KOPT-K1 (cell line): ENCODE results near the gene UVRAG.
"Not testable (repeated sequence)": the region's sequence is repeated elsewhere in the genome, so short reads cannot be mapped to it uniquely, and the experiment has no call there.

ENCODE experiments used
- H3K27ac ChIP-seq: fragments of 200-600 bp; sonication (generic); 2 replicates; pipeline ENCODE4 v1.5.1; 2016; ENCODE audit warnings: antibody characterized with exemption, mild to moderate bottlenecking, low read depth, low read length; ENCODE audit not compliant: poor library complexity, severe bottlenecking
- H3K36me3 ChIP-seq: fragments of 200-600 bp; sonication (generic); 2 replicates; pipeline ENCODE4 v1.5.1; 2017; ENCODE audit warnings: antibody characterized with exemption, mild to moderate bottlenecking, low read length, moderate library complexity; ENCODE audit not compliant: insufficient read depth
- H3K9me3 ChIP-seq: fragments of 200-600 bp; sonication (generic); 2 replicates; pipeline ENCODE4 v1.5.1; 2017; ENCODE audit warnings: antibody characterized with exemption, low read length, mild to moderate bottlenecking; ENCODE audit not compliant: insufficient read depth, poor library complexity, severe bottlenecking

UVRAG gene

GRCh38 chr11:75858613-75859012, 43.6 kb downstream of the UVRAG start:
- Histone ChIP-seq H3K9me3 (no peaks in the 10 kb centered on the region), H3K36me3 (peaks cover 22% of the 10 kb centered on the region; the same call in 1 of the 2 replicates), H3K27ac (no peak overlapping the region)

DNA sequence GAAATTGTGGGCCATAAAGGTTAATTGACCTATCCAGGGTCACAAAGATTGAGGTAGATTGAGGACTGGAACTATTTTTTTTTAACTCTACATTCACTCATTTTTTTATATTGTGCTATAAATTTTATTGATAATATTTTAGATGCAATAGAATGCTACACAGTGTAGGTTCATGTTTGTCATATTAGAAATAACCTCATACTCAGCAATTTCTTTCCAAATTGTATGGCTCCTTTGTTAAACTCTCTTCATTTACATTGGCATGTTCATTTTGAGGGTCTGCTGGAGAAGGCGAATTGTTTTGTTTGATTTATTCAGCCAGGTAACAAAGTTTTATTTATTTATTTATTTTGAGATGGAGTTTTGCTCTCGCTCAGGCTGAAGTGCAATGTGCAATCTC, 44.6 kb downstream of the UVRAG start:
- Histone ChIP-seq H3K9me3 (no peaks in the 10 kb centered on the region), H3K27ac (no peak overlapping the region), H3K36me3 (peaks cover 14% of the 10 kb centered on the region; the same call in 1 of the 2 replicates)

DNA sequence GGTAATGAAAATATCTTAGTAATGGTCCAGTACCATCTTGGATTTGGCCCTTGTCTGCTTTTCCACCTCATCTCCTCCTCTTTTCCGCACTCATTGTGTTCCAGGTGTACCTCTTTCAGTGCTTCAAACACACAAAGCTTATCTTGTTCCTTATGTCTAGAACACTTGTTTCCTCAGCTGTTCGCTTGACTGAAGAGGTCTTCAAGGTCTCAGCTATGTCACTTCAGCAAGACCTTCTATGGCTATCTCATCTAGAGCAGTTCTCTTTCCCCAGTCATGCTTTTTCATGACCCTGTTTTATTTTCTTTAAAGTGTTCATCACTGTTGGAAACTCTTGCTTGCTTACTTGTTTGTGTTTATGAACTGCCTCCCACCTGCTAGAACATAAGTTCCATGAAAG, 47.4 kb downstream of the UVRAG start:
- no peaks in the 10 kb centered on the region for H3K9me3 ChIP-seq
- peaks cover 12% of the 10 kb centered on the region; the same call in 1 of the 2 replicates for H3K36me3 ChIP-seq
- no peak overlapping the region for H3K27ac ChIP-seq

DNA sequence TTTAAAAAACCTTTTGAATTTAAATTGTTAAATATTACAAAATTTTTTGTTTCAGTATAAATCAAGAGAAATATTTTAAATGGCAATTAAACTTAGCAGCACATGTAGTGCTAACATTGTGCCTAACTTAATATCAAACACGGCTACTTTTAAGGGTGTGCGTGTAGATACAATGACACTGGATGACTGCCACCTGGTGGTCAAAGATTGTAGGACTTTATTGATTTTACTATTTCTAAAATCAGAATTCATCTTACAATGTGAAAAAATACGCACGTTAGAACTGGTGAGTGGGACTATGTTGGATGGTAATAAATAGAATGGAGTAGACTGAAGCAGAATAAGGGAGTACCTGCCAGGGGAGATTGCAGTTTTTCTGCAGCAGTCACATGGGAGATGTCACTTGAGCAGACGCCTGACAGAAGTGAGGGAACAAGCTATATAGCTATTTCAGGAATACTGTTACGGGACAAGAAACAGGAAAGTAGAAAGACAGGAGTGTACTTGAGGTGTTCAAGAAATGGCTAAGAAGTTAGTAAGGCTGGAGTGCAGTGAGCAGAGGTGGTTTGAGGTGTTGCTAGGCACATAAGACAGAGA, 52.9 kb downstream of the UVRAG start:
- H3K27ac ChIP-seq = no peak overlapping the region

DNA sequence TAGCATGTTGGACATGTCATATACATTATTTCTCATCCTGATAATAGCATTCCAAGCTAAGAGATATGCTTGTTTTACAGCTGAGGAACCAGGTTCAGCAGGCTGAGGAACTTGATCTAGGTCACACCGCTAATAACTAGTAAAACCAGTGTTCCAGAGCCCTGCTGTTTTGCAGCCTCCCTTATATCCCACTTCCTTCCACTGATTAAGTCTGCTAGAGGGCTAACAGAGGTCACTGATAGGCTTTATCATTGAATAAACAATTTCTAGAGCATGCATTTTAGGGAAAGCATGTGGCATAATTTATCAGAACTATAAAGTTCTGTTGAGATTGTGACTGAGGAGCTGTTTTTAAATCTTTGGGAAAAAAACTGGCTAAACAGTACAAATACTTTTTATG, 54.0 kb downstream of the UVRAG start:
- Histone ChIP-seq H3K27ac (no peak overlapping the region), H3K36me3 (no peaks in the 10 kb centered on the region), H3K9me3 (no peaks in the 10 kb centered on the region)

More for the DNA sequence above, 52.9 kb downstream of the UVRAG start:
- Histone ChIP-seq H3K36me3 (peaks cover 3% of the 10 kb centered on the region; the same call in 1 of the 2 replicates), H3K9me3 (no peaks in the 10 kb centered on the region)

- Histone ChIP-seq H3K36me3 (no peaks in the 10 kb centered on the region), H3K27ac (no peak overlapping the region), H3K9me3 (no peaks in the 10 kb centered on the region)
Measured at GRCh38 chr11:75869661-75870455, 54.8 kb downstream of the UVRAG start.

- no peaks in the 10 kb centered on the region for H3K36me3 ChIP-seq
- no peak overlapping the region for H3K27ac ChIP-seq
- H3K9me3 ChIP-seq = no peaks in the 10 kb centered on the region
Measured at GRCh38 chr11:75872887-75873416, 57.9 kb downstream of the UVRAG start.

DNA sequence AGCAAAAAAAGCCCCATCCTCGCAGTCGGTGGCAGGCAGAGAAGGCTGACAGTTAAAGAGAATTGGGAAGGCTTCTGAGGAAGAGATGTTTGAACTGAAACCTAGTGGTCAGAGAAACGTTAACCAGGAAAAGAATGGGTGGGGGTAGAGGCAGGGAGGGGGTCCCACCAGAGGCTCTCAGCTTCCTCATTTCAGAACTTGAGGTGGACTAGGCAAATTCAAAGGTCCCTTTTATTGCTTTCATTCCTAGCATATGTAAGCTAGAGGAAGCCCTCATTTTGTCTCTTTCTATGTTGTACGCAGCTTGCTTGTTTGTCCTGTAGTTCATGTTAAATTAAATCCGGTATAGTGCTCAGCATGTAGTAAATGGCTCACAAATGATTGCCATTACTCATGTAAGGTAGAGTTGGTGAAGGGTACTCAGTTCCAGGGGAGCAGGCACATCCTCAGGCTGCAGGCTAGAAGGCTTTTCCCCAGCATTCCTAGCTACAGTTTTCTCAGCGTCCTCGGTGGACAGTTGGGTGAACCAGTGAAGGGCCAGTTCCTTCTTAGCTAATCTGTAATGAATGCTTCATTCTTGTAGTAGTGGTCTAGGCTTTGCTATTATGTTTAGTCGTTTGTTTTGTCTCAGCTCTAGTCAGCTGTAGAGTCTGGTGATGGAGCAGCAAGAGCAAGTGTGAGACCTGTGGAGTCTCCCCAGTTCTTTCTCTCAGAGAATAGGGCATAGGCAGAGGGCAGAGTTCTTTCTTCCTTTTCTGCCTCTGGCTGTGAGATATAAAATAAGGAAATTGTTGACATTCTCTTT, 58.6 kb downstream of the UVRAG start:
- no peaks in the 10 kb centered on the region for H3K9me3 ChIP-seq
- no peaks in the 10 kb centered on the region for H3K36me3 ChIP-seq
- H3K27ac ChIP-seq = no peak overlapping the region

- H3K9me3 ChIP-seq = no peaks in the 10 kb centered on the region
- H3K36me3 ChIP-seq = no peaks in the 10 kb centered on the region
- no peak overlapping the region for H3K27ac ChIP-seq
Measured at GRCh38 chr11:75874684-75875341, 59.8 kb downstream of the UVRAG start.

DNA sequence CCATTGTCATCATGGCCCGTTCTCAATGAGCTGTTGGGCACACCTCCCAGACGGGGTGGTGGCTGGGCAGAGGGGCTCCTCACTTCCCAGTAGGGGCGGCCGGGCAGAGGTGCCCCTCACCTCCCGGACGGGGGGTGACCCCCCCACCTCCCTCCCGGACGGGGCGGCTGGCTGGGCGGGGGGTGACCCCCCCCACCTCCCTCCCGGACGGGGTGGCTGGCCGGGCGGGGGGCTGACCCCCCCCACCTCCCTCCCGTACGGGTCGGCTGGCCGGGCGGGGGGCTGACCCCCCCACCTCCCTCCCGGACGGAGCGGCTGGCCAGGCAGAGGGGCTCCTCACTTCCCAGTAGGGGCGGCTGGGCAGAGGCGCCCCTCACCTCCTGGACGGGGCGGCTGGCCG, 62.3 kb downstream of the UVRAG start:
- not testable (repeated sequence) for H3K9me3 ChIP-seq, H3K27ac ChIP-seq
- peaks cover 16% of the 10 kb centered on the region for H3K36me3 ChIP-seq

DNA sequence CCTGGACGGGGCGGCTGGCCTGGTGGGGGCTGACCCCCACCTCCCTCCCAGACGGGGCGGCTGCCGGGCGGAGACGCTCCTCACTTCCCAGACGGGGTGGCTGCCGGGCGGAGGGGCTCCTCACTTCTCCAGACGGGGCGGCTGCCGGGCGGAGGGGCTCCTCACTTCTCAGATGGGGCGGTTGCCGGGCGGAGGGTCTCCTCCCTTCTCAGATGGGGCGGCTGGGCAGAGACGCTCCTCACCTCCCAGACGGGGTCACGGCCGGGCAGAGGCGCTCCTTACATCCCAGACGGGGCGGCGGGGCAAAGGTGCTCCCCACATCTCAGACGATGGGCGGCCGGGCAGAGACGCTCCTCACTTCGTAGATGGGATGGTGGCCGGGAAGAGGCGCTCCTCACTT, 62.9 kb downstream of the UVRAG start:
- not testable (repeated sequence) for H3K27ac ChIP-seq, H3K9me3 ChIP-seq
- peaks cover 16% of the 10 kb centered on the region for H3K36me3 ChIP-seq

DNA sequence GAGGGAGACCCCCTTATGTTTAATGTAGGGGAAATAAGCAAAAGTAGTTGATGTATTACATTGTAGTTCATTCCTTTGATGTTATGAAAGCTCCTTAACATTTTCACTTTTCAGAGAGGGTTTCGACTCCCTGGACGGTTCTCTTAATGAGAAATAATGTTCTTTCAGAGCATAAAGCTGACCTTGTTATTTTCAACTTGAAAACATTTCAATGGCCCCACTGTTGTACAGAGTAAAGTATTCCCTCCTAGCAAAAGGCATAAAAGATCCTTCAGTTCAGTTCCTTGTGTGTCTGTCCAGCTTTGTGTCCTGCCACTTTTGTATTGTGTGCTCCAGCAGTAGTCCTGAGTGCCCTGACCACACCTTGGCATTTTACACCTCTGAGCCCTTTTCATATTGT, 63.9 kb downstream of the UVRAG start:
- H3K9me3 ChIP-seq = no peaks in the 10 kb centered on the region
- H3K36me3 ChIP-seq = peaks cover 16% of the 10 kb centered on the region
- H3K27ac ChIP-seq = no peak overlapping the region

- Histone ChIP-seq H3K36me3 (peaks cover 16% of the 10 kb centered on the region), H3K27ac (no peak overlapping the region), H3K9me3 (no peaks in the 10 kb centered on the region)
Measured at GRCh38 chr11:75879737-75880136, 64.7 kb downstream of the UVRAG start.

DNA sequence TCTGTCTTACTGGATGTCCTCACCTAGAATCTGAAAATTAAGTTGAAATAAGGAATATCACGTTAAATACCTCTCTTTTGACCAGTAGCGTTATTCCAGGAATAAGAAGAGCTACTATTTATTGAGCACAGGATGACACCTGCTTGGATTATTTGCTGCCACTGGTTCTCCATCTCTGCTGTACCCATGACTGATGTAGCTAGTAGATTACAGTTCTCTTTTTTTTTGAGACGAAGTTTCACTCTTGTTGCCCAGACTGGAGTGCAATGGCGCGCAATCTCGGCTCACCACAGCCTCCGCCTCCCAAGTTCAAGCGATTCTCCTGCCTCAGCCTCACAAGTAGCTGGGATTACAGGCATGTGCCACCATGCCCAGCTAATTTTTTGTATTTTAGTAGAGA, 65.3 kb downstream of the UVRAG start:
- H3K27ac ChIP-seq, H3K9me3 ChIP-seq: not testable (repeated sequence)
- peaks cover 16% of the 10 kb centered on the region for H3K36me3 ChIP-seq

DNA sequence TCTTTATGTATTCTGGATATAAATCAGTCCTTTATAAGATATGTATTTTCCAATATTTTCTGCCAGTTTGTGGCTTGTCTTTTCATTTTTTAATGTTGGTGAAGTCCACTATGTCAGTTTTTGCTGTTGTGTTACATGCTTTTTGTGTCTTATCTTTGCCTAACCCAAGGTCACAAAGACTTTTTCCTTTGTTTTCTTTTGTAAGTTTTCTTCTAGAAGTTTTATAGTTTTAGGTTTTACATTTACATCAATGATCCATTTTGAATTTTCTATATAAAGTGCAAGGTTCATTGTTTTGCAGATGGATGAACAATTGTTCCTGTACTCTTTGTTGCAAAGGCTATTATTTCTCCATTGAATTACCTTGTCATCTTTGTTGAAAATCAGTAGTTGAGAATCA, 69.3 kb downstream of the UVRAG start:
- H3K27ac ChIP-seq = no peak overlapping the region
- H3K36me3 ChIP-seq = peaks cover 17% of the 10 kb centered on the region
- H3K9me3 ChIP-seq = no peaks in the 10 kb centered on the region
